HUES48 (cell line): ENCODE results near the gene CMA1.
"Not testable (repeated sequence)": the region's sequence is repeated elsewhere in the genome, so short reads cannot be mapped to it uniquely, and the experiment has no call there.

Experiments used
- H3K27ac ChIP-seq: one replicate; pipeline ENCODE4 v1.7.0; 2013; ENCODE audit warnings: low read depth, low read length, inconsistent platforms
- H3K27me3 ChIP-seq: 2 replicates; pipeline ENCODE4 v1.6.1; 2013; ENCODE audit warnings: mild to moderate bottlenecking, low read length; ENCODE audit not compliant: control insufficient read depth, insufficient read depth
- H3K36me3 ChIP-seq: 2 replicates; pipeline ENCODE4 v1.6.1; 2013; ENCODE audit warnings: low read length; ENCODE audit not compliant: control insufficient read depth, insufficient read depth
- H3K4me1 ChIP-seq: 2 replicates; pipeline ENCODE4 v1.6.1; 2013; ENCODE audit warnings: mild to moderate bottlenecking, low read length; ENCODE audit not compliant: control insufficient read depth, insufficient read depth
- H3K4me3 ChIP-seq: 2 replicates; pipeline ENCODE4 v1.5.1; 2013; ENCODE audit warnings: mild to moderate bottlenecking, low read depth, low read length
- H3K9ac ChIP-seq: 2 replicates; pipeline ENCODE4 v1.6.1; 2013; ENCODE audit warnings: mild to moderate bottlenecking, low read depth, low read length, moderate library complexity
- H3K9me3 ChIP-seq: 2 replicates; pipeline ENCODE4 v1.6.1; 2013; ENCODE audit warnings: low read length; ENCODE audit not compliant: control insufficient read depth, insufficient read depth

The CMA1 gene

GRCh38 chr14:24504425-24504950, 3.6 kb downstream of the CMA1 start:
- no peak overlapping the region for H3K27ac ChIP-seq
- no peaks in the 10 kb centered on the region for H3K36me3 ChIP-seq
- no peaks in the 10 kb centered on the region for H3K4me1 ChIP-seq

GRCh38 chr14:24491586-24492408, 16.3 kb downstream of the CMA1 start:
- H3K4me1 ChIP-seq, H3K9ac ChIP-seq, H3K4me3 ChIP-seq, H3K36me3 ChIP-seq, H3K27ac ChIP-seq, H3K27me3 ChIP-seq: not testable (repeated sequence)
- peaks cover 11% of the 10 kb centered on the region for H3K9me3 ChIP-seq

More at GRCh38 chr14:24504425-24504950, 3.6 kb downstream of the CMA1 start:
- H3K4me3 ChIP-seq: no peak overlapping the region
- H3K27me3 ChIP-seq: no peaks in the 10 kb centered on the region
- H3K9ac ChIP-seq: no peak overlapping the region
- no peaks in the 10 kb centered on the region for H3K9me3 ChIP-seq

DNA sequence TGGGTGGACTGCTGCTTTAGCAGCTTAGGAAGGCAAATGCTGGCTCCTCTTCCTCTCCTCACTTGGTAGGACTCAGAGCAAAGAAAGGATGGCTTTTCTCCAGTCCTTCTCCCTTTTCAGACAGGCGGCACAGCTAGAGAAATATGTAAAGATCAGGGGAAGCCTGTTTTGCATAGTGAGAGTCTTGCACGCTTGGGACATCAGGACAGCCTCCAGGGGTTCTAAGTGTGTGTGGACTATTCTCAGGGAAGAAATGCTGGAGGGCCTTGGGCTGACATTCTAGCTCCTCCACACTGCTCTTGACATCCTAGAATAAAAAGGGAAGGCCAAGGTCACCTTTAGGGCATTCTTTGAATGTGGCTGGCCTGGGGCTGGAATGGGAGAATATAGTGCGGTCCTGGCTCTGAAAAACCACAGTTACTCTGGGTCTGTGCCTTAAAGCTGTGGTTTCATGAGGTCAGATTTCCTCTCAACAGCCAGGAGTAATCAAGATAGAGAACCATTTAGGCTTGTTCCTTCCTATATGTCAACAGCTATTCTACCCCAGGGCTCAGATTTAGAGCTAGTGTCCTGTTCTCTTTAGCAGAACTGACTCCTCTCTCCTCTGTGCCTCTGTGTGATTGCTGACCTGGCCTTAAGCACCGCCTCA, 24.3 kb downstream of the CMA1 start:
- Histone ChIP-seq H3K9ac (no peak overlapping the region), H3K27me3 (no peaks in the 10 kb centered on the region), H3K4me1 (peaks cover 12% of the 10 kb centered on the region; the same call in 1 of the 2 replicates), H3K9me3 (no peaks in the 10 kb centered on the region), H3K36me3 (no peaks in the 10 kb centered on the region), H3K4me3 (no peak overlapping the region), H3K27ac (no peak overlapping the region)

DNA sequence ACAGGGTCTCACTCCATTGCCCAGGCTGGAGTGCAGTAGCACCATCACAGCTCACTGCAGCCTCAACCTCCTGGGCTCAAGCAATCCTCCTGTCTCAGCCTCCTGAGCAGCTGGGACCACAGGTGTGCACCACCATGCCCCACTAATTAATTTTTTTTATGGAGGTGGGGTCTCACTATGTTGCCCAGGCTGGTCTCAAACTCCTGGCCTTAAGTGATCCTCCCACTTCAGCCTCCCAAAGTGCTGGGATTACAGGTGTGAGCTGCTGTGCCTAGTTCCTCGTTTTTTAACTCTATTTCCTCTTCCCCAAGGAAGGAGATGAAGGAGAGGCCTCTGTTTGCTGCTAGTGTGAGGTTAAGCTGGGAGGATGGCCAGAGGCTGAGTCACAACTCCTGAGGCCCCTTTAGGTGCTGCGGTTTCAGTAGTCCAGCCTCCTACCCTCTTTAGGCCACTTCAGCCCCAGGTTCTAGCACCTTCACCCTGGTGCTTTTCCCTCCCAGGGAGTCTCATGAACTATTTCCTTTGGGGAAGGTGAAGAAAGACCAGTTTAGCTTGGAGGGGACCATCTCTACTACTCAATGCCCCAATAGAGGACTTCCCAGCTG, 25.3 kb downstream of the CMA1 start:
- H3K4me3 ChIP-seq, H3K36me3 ChIP-seq, H3K27ac ChIP-seq, H3K9ac ChIP-seq, H3K9me3 ChIP-seq, H3K27me3 ChIP-seq: not testable (repeated sequence)
- H3K4me1 ChIP-seq: peaks cover 12% of the 10 kb centered on the region; the same call in 1 of the 2 replicates

DNA sequence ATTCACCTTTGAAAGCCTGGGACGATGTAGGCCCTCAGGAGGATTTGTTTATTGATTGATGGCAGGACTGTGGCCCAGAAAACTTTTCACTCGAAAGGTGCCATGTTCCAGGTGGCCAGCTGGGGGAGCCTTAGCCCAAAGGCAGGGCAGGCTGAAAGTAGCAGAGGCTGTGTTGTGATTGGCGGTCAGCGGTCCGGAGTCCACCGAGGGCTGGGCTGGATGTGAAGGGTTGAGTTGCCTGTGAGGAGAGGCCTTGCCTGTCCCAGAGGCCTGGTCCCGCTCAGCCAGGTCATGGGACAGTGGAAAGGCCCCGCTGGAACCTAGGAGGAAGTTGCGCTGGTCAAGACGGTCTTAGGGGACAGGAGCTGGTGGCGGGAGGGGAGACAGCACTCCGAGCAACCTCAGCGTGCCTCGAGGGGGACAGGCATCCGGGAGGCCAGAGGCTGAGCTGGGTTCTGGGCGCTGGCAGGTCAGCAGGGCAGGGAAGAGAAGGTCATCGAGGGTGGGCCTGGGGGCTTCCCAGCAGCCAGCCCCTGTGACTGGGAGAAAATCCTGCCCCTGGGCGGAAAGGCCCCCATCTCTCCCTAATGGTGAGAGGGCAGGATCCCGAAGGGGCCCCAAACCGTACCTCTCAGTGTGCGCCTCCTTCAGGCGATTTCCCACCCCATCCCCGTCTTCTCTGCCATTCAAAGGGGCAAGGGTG, 26.3 kb downstream of the CMA1 start:
- peaks cover 12% of the 10 kb centered on the region; the same call in 1 of the 2 replicates for H3K4me1 ChIP-seq
- no peak overlapping the region for H3K4me3 ChIP-seq
- H3K9me3 ChIP-seq: no peaks in the 10 kb centered on the region
- H3K9ac ChIP-seq: no peak overlapping the region
- no peaks in the 10 kb centered on the region for H3K36me3 ChIP-seq
- no peaks in the 10 kb centered on the region for H3K27me3 ChIP-seq
- H3K27ac ChIP-seq: no peak overlapping the region

- not testable (repeated sequence) for H3K27me3 ChIP-seq, H3K9me3 ChIP-seq, H3K36me3 ChIP-seq, H3K4me3 ChIP-seq, H3K9ac ChIP-seq
- H3K4me1 ChIP-seq: peaks cover 12% of the 10 kb centered on the region; the same call in 1 of the 2 replicates
- H3K27ac ChIP-seq: peak overlapping the region; percentile 28
Measured at GRCh38 chr14:24479999-24480398, 28.1 kb downstream of the CMA1 start.

DNA sequence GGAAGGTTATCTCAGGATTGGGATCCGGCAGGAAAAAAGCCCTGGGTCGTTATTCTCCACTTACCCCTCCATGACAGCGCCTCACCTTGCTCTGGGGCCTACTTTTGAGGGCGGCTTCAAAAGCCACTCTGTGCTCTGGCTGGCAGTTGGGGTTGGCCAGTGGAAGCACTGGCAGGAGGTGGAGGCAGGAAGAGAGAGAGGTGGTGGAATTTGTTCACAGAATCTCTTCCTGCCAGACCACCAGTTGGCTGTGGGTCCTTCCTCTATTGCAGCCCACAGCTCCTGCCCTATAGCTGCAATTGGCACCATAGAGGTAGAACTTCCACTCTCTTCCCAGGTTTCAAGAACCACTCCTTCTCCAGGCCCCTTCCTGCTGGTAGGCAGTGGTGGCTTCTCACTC, 32.8 kb downstream of the CMA1 start:
- Histone ChIP-seq H3K4me3 (no peak overlapping the region), H3K36me3 (no peaks in the 10 kb centered on the region), H3K27ac (no peak overlapping the region), H3K27me3 (no peaks in the 10 kb centered on the region), H3K9ac (no peak overlapping the region), H3K4me1 (peaks cover 6% of the 10 kb centered on the region; the same call in 1 of the 2 replicates), H3K9me3 (no peaks in the 10 kb centered on the region; the same call in 1 of the 2 replicates)

DNA sequence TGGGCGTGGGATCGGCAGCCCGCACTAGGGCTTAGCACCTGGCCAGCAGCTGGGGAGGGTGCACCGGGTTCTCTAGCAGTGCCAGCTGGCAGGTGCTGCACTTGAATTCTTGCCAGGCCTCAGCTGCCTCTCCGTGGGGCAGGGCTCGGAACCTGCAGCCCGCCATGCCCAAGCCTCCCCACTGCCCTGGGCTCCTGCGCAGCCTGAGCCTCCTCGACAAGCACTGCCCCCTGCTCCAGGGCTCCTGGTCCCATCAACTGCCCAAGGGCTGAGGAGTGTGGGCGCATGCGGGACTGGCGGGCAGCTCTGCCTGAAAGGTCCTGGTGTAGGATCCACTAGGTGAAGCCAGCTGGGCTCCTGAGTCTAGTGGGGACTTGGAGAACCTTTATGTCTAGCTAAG, 34.9 kb downstream of the CMA1 start:
- Histone ChIP-seq H3K27ac (no peak overlapping the region), H3K36me3 (no peaks in the 10 kb centered on the region), H3K4me1 (no peaks in the 10 kb centered on the region), H3K4me3 (no peak overlapping the region), H3K9me3 (no peaks in the 10 kb centered on the region; the same call in 1 of the 2 replicates), H3K27me3 (no peaks in the 10 kb centered on the region), H3K9ac (no peak overlapping the region)

- not testable (repeated sequence) for H3K27ac ChIP-seq, H3K27me3 ChIP-seq, H3K4me3 ChIP-seq, H3K4me1 ChIP-seq, H3K36me3 ChIP-seq, H3K9me3 ChIP-seq, H3K9ac ChIP-seq
Measured at GRCh38 chr14:24470450-24470849, 37.6 kb downstream of the CMA1 start.

- Histone ChIP-seq H3K36me3 (no peaks in the 10 kb centered on the region), H3K27me3 (no peaks in the 10 kb centered on the region), H3K9me3 (no peaks in the 10 kb centered on the region), H3K4me1 (no peaks in the 10 kb centered on the region), H3K9ac (no peak overlapping the region), H3K4me3 (no peak overlapping the region), H3K27ac (no peak overlapping the region)
Measured at GRCh38 chr14:24465805-24466204, 42.3 kb downstream of the CMA1 start.
